ENCODE data around the gene HOXC10. TPM values are rescaled to one million over a fixed set of nuclear protein-coding genes. Genes with fewer than 3 reads are reported as not detected.

Gene HOXC10
- total RNA-seq, 2 donors from 2014 or later: not detected

- intact Hi-C loops (cut with DNase I): no loop called here
- DNase-seq: no peak
- no peak for ATAC-seq
These were observed 34.3 kb downstream of the HOXC10 start for GRCh38 chr12:54019091-54019811.

- intact Hi-C loops (cut with DNase I): no loop called here
- no peak for DNase-seq
- ATAC-seq: peak; percentile 44 to 55
These were observed 35.1 kb downstream of the HOXC10 start for GRCh38 chr12:54019924-54020590.

GRCh38 chr12:54020591-54021405 is 35.9 kb downstream of the HOXC10 start:
- no peak for ATAC-seq
- DNase-seq: no peak
- intact Hi-C loops (cut with DNase I): no loop called here

- DNase-seq: no peak
- intact Hi-C loops (cut with DNase I): no loop called here
- ATAC-seq: no peak
These were observed 36.6 kb downstream of the HOXC10 start for GRCh38 chr12:54021432-54022013.

GRCh38 chr12:54022960-54023884 is 38.3 kb downstream of the HOXC10 start:
- intact Hi-C loops (cut with DNase I): no loop called here
- ATAC-seq (no peak), DNase-seq (no peak)

GRCh38 chr12:54024127-54024526 is 39.2 kb downstream of the HOXC10 start:
- ATAC-seq (no peak), DNase-seq (no peak)
- intact Hi-C loops (cut with DNase I): no loop called here

GRCh38 chr12:54024581-54025305 is 39.8 kb downstream of the HOXC10 start:
- no peak for DNase-seq
- intact Hi-C loops (cut with DNase I): no loop called here
- ATAC-seq: no peak

GRCh38 chr12:54025499-54026405 is 40.8 kb downstream of the HOXC10 start:
- ATAC-seq (no peak), DNase-seq (no peak)
- intact Hi-C loops (cut with DNase I): no loop called here

GRCh38 chr12:54026640-54027441 is 41.9 kb downstream of the HOXC10 start:
- intact Hi-C loops (cut with DNase I): no loop called here
- ATAC-seq (no peak), DNase-seq (no peak)

- no peak for DNase-seq
- ATAC-seq: no peak
- intact Hi-C loops (cut with DNase I): no loop called here
These were observed 42.5 kb downstream of the HOXC10 start for GRCh38 chr12:54027442-54027786.

GRCh38 chr12:54028314-54029201 is 43.6 kb downstream of the HOXC10 start, which contains the start of gene HOXC6:
TSS of gene HOXC6 (plus strand) at chr12:54028440. CDS start at chr12:54028522, 82 bp downstream.
- DNase-seq: no peak
- intact Hi-C loops (cut with DNase I): no loop called here
- no peak for ATAC-seq

- ATAC-seq: no peak
- DNase-seq: no peak
- intact Hi-C loops (cut with DNase I): no loop called here
These were observed 44.8 kb downstream of the HOXC10 start for GRCh38 chr12:54029529-54030441.

GRCh38 chr12:54030442-54030801 is 45.5 kb downstream of the HOXC10 start:
- intact Hi-C loops (cut with DNase I): no loop called here
- no peak for ATAC-seq
- DNase-seq: no peak

GRCh38 chr12:54030889-54031471 is 46.0 kb downstream of the HOXC10 start:
- DNase-seq (no peak), ATAC-seq (peak in 1 of 2 donors; percentile 8)
- intact Hi-C loops (cut with DNase I): no loop called here
